Subcutaneous abdominal adipose tissue (tissue), 5 donors: Measurements from ENCODE around the gene CUL3.

Experiments used
- H3K27ac ChIP-seq: one replicate; pipeline ENCODE4 v1.7.0; 2013; ENCODE audit warnings: low read depth, mild to moderate bottlenecking, inconsistent platforms, low read length, moderate library complexity
- H3K27me3 ChIP-seq, 5 donors: one replicate each; pipeline ENCODE4 v1.7.0; 2013; ENCODE audit warnings: low read length in 5 of 5, inconsistent platforms in 1 of 5; ENCODE audit not compliant: control insufficient read depth in 5 of 5, insufficient read depth in 4 of 5
- H3K36me3 ChIP-seq, 5 donors: one replicate each; pipeline ENCODE4 v1.7.0; 2013; ENCODE audit warnings: low read length in 5 of 5; ENCODE audit not compliant: control insufficient read depth in 5 of 5, insufficient read depth in 5 of 5
- H3K4me1 ChIP-seq, 5 donors: one replicate each; pipeline ENCODE4 v1.7.0; 2013; ENCODE audit warnings: low read length in 5 of 5, mild to moderate bottlenecking in 3 of 5, moderate library complexity in 1 of 5; ENCODE audit not compliant: control insufficient read depth in 5 of 5, insufficient read depth in 5 of 5
- H3K4me3 ChIP-seq, 5 donors: one replicate each; pipeline ENCODE4 v1.7.0; 2013; ENCODE audit warnings: low read length in 5 of 5, low read depth in 1 of 5
- H3K9ac ChIP-seq, 5 donors: one replicate each; pipeline ENCODE4 v1.7.0; 2013; ENCODE audit warnings: low read length in 5 of 5, mild to moderate bottlenecking in 4 of 5, moderate library complexity in 3 of 5
- H3K9me3 ChIP-seq, 5 donors: one replicate each; pipeline ENCODE4 v1.7.0; 2013; ENCODE audit warnings: low read length in 5 of 5; ENCODE audit not compliant: control insufficient read depth in 5 of 5
- donor health status: healthy.
- donor health status: healthy.
- donor health status: healthy.
- donor health status: healthy.
- donor health status: healthy.

CUL3 gene

DNA sequence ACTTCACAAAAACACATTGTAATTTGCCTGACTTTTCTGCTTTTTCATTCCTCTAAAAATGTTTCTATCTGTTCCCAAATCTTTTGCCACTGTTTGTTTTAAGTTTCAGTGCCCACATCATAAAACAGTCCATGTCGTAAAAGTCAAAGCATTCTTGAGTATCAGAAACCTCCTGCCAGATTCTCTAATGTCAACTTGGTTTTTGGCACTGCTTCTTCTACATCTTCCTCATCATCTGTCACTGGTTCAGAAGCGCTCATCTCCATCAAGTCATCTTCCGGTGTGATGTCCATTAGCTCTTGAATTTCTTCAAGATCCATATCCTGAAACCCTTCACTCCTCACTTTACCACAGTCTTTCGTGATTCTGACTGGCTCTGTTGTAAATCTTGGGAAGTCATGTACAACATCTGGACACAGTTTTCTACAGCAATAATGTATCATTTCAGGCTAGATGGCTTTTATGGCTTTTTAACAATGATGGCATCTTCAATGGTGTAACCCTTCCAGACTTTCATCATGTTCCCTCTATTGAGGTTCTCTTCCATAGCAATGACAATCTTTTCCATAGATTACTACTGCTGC lies 19.6 kb downstream of the CUL3 start:
- peaks cover 2 to 39% (median 24%) of the 10 kb centered on the region in 5 donors for H3K4me1 ChIP-seq
- no peaks in the 10 kb centered on the region for H3K27me3 ChIP-seq
- no peaks in the 10 kb centered on the region for H3K36me3 ChIP-seq
- H3K27ac ChIP-seq = no peak overlapping the region
- H3K4me3 ChIP-seq = no peak overlapping the region
- peaks cover 0 to 3% (median 0%) of the 10 kb centered on the region in 5 donors for H3K9me3 ChIP-seq
- no peak overlapping the region for H3K9ac ChIP-seq

DNA sequence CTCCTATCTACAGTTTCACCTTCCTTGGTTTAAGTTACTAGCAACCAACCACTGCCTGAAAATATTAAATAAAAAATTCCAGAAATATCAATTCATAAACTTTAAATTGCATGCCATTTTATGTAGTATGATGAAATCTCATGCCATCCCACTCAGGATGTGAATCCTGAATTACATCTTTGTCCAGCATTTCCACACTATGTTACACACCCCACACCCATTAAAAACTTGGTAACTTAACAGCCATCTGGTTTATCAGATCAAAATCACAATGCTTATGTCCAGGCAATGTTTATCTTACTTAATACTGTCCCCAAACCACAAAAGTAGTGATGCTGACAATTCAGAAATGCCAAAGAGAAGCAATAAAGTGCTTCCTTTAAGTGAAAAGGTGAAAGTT lies 21.6 kb downstream of the CUL3 start:
- Histone ChIP-seq H3K9me3 (peaks cover 0 to 3% (median 0%) of the 10 kb centered on the region in 5 donors), H3K36me3 (no peaks in the 10 kb centered on the region), H3K27ac (no peak overlapping the region), H3K27me3 (no peaks in the 10 kb centered on the region), H3K4me1 (peaks cover 0 to 23% (median 16%) of the 10 kb centered on the region in 5 donors), H3K4me3 (no peak overlapping the region), H3K9ac (no peak overlapping the region)

DNA sequence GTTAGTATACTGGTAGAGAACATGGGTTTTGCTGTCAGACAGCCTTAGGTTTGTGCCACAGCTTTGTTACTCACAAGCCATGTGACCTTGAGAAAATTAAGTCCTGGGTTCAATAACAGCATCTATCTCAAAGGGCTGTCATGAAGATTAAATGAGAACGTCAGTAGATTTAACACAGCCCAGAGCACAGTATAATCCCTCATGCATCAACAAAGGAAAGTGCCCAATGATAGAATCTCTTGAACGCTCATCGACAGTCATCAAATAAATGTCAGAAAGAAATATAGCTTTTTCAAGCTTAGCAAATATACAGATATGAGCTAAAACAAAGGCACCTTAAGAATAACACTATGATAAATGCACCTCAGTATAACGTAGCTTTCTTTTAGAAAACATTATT lies 22.3 kb downstream of the CUL3 start:
- H3K27ac ChIP-seq = no peak overlapping the region
- peaks cover 0 to 3% (median 0%) of the 10 kb centered on the region in 5 donors for H3K9me3 ChIP-seq
- no peaks in the 10 kb centered on the region for H3K27me3 ChIP-seq
- peaks cover 0 to 15% (median 9%) of the 10 kb centered on the region in 5 donors for H3K4me1 ChIP-seq
- H3K9ac ChIP-seq = no peak overlapping the region
- H3K36me3 ChIP-seq = no peaks in the 10 kb centered on the region
- no peak overlapping the region for H3K4me3 ChIP-seq

- H3K27ac ChIP-seq = no peak overlapping the region
- H3K4me1 ChIP-seq = peaks cover 0 to 14% (median 9%) of the 10 kb centered on the region in 5 donors
- H3K36me3 ChIP-seq = no peaks in the 10 kb centered on the region
- H3K4me3 ChIP-seq = no peak overlapping the region
- H3K27me3 ChIP-seq = no peaks in the 10 kb centered on the region
- no peak overlapping the region for H3K9ac ChIP-seq
- H3K9me3 ChIP-seq = peaks cover 0 to 3% (median 0%) of the 10 kb centered on the region in 5 donors
These were observed 23.7 kb downstream of the CUL3 start for GRCh38 chr2:224561234-224562005.

DNA sequence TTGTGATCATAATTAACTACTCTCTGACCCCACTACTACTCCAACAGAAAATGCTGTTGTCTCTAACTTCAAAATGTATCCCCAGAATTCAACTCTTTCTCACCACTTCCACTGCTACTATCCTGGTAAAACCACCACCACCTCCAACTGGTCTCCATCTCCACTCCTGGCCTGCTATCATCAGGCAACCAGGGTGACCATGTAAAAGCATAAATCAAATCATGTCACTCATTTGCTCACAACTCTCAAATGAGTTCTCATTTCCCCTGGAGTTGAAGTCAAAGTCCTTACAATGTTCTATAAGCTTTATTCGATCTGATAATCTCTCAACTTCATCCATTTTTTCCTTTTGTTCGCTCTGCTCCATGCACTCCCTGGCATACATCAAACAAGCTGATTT lies 24.6 kb downstream of the CUL3 start:
- Histone ChIP-seq H3K36me3 (no peaks in the 10 kb centered on the region), H3K27ac (no peak overlapping the region), H3K9me3 (no peaks in the 10 kb centered on the region), H3K4me3 (no peak overlapping the region), H3K27me3 (no peaks in the 10 kb centered on the region), H3K4me1 (peaks cover 0 to 15% (median 9%) of the 10 kb centered on the region in 5 donors), H3K9ac (no peak overlapping the region)

DNA sequence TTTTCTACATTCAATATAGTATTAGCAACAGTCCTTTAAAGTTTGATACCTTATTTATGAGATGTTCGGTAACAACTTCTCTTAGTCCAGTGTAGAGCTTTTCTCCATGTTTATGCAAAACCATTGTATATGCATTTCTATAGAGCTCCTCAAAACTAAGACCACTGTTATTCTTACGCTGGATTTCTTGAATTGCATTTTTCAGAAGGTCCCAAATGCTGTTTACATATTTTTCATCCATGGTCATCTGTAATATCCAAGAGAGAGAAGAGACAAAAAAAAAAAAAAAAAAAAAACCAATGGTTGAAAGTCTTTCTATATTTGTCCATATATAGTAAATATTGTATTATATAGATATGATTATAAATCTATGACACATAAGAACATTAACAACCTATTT lies 27.6 kb downstream of the CUL3 start:
- H3K27ac ChIP-seq = no peak overlapping the region
- H3K4me3 ChIP-seq = no peak overlapping the region
- H3K36me3 ChIP-seq = peaks cover 0 to 10% (median 0%) of the 10 kb centered on the region in 5 donors
- H3K9ac ChIP-seq = no peak overlapping the region
- peaks cover 0 to 9% (median 6%) of the 10 kb centered on the region in 5 donors for H3K4me1 ChIP-seq
- H3K9me3 ChIP-seq = no peaks in the 10 kb centered on the region
- H3K27me3 ChIP-seq = no peaks in the 10 kb centered on the region

DNA sequence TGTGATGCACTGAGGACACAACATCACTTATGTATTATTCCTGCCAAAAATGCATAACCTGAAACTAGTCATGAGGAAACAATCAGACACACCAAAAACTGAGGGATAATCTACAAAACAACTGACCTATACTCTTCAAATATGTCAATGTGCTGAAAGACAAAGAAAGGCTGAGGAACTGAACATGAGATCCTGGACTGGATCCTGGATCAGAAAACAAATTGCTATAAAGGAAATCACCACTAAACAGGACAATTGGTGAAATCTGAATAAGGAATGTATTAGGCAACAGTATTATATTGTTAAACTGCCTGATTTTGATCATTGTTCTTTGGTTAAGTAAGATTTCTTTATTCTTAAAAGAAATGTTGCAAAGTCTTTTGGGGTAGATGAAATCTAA lies 28.8 kb downstream of the CUL3 start:
- Histone ChIP-seq H3K9ac (no peak overlapping the region), H3K27ac (no peak overlapping the region), H3K9me3 (no peaks in the 10 kb centered on the region), H3K36me3 (peaks cover 0 to 10% (median 0%) of the 10 kb centered on the region in 5 donors), H3K27me3 (no peaks in the 10 kb centered on the region), H3K4me3 (no peak overlapping the region), H3K4me1 (peaks cover 0 to 8% (median 5%) of the 10 kb centered on the region in 5 donors)

DNA sequence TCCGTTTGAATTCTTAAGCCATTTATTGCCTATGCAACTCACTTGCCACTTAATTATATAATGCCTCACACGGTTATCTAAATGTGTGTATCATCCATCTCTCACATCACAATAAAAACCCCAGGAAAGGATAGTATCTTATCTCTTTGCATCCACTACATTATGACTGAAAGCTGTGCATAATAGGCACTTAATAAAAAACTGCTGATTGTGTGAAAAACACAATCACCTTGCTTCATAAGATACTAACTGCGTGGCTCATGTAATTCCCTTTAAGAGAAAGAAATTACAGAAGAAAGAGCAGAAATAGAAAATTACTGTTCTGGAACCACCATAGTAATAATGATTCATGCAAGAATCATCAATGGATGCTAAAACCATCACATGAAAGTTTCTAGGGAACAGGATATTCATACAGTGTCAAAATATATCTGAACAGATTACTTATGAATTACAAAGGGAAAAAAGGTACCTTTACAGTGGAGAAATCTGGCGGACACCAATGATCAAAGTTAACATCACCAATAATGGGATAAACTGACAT lies 29.3 kb downstream of the CUL3 start:
- H3K4me1 ChIP-seq = peaks cover 0 to 6% (median 4%) of the 10 kb centered on the region in 5 donors
- H3K27me3 ChIP-seq = no peaks in the 10 kb centered on the region
- peaks cover 0 to 10% (median under 1%) of the 10 kb centered on the region in 5 donors for H3K36me3 ChIP-seq
- no peak overlapping the region for H3K4me3 ChIP-seq
- H3K9ac ChIP-seq = no peak overlapping the region
- H3K27ac ChIP-seq = no peak overlapping the region
- no peaks in the 10 kb centered on the region for H3K9me3 ChIP-seq

DNA sequence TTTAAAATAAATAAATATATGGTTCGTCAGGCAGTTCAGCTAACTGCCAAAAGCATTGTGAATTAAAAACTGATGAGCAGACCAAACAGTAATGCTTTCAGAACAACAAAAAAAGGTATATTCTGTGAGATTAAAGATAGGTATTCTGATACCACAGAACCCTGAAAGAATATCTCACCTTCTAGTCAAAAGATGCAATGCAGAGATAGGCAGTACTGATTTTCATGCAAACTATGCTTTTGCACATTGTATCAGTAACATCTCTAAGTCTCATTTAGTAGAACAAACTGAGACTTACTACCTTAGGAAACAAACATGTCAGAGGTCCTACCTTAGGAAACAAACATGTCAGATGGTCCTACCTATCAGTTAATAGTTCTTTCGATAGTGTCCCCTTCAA lies 32.4 kb downstream of the CUL3 start:
- Histone ChIP-seq H3K36me3 (peaks cover 0 to 13% (median 2%) of the 10 kb centered on the region in 5 donors), H3K9ac (no peak overlapping the region), H3K27me3 (no peaks in the 10 kb centered on the region), H3K4me3 (no peak overlapping the region), H3K27ac (no peak overlapping the region), H3K4me1 (peaks cover 0 to 5% (median 0%) of the 10 kb centered on the region in 5 donors), H3K9me3 (no peaks in the 10 kb centered on the region)

GRCh38 chr2:224551693-224552092 lies 33.5 kb downstream of the CUL3 start:
- H3K4me1 ChIP-seq = peaks cover 0 to 4% (median under 1%) of the 10 kb centered on the region in 5 donors
- no peak overlapping the region for H3K9ac ChIP-seq
- peaks cover 0 to 13% (median 2%) of the 10 kb centered on the region in 5 donors for H3K36me3 ChIP-seq
- H3K9me3 ChIP-seq = no peaks in the 10 kb centered on the region
- H3K27me3 ChIP-seq = no peaks in the 10 kb centered on the region
- no peak overlapping the region for H3K27ac ChIP-seq
- H3K4me3 ChIP-seq = no peak overlapping the region
